Measurements from ENCODE around the gene LDHAL6A. TPM values are rescaled to one million over a fixed set of nuclear protein-coding genes. Genes with fewer than 3 reads are reported as not detected.
A peak's percentile ranks its signal among the peaks of the same experiment; 100 is the strongest.

Gene LDHAL6A
- total RNA-seq, 1 experiment from 2014 or later, result not detected

DNA sequence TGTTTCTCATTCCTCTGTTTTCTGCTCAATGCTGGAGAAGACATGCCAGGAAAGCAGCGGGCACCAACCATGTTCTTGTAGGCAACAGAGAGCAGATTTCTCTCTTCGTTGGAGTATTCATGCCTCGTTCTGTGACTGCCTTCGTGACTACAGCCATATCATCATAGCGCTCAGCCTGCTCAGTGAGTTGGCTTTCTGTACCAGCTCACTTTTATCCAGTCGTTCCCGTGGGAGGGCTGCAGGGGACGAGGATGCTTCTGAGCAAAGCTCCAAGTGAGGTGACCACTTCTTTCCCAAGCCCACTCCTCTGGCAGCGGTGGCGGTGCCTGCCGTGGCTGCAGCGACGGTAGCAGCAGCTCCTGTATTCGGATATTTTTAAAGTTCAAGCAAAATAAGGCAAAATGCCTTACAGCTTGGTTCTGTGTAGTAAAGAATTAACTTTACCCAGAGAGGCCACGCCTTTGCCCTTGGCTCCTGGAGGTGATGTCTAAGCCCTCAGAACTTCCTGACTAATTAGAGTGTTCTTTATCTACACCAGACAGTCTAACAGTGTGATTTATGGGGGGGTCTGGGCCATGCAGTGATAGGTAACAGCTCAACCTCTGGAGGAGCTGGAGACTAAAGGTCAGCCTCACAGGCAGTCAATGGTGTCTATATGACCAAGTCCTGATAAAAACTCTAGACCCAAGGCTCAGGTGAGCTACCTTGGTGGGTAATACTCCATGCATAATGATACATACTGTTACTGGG lies 35.3 kb downstream of the LDHAL6A start:
- no peak for DNase-seq (ENCODE audit: low spot score)

DNA sequence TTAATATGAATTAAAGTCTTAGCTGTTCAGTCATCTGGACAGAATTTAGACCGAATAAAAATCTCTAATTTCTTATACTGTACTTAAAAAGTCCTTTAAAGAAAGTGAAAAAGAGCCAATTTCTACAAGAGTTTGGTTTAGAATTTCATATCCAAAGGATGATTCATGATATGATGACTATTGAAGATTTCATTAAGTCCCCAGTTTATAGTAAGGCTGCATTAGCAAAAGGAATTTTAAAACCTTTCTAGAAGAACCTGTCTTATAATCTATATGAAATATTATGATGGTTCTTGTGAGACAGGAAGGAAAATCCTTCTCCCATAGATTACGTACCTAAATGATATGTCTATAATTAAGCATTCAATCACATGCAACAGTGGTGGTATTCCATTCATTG lies 36.3 kb downstream of the LDHAL6A start:
- DNase-seq (ENCODE audit: low spot score), result no peak

DNA sequence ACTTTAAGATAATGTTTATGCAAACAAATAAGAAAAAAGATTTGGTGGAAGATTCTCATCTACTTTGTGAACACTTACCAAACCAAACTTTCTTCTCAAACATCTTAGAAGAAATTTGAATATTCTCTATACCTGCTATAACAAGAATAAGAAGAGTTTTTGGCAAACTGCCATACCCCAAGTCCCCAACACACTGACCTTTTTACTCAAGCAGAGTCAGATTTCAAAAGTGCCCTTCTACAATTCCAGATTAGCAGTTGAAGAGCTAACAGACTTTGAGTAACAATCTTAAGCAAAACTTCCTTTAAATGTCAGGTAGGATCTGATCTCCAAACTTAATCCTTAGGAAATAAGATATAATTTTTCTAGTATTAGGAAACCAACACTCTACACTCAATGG lies 37.2 kb downstream of the LDHAL6A start:
- DNase-seq (ENCODE audit: low spot score), result no peak

DNA sequence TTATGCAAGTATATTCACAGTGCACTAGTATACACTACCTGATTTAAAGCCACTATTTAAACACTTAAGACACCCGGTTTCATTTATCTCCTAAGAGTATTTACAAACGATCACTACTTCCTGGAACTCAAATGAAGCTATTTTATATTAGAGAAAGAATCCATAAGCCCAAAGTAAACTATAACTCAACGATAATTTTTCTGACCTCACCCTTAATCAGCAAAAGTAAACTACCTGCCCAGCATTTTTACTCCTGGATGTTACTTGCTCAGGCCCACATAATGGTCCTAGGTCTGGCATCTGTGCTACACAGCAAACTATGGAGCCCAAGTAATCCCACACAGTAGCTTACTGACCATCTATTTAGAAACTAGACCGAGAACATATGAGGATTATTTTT lies 37.7 kb downstream of the LDHAL6A start:
- no peak for DNase-seq (ENCODE audit: low spot score)

DNA sequence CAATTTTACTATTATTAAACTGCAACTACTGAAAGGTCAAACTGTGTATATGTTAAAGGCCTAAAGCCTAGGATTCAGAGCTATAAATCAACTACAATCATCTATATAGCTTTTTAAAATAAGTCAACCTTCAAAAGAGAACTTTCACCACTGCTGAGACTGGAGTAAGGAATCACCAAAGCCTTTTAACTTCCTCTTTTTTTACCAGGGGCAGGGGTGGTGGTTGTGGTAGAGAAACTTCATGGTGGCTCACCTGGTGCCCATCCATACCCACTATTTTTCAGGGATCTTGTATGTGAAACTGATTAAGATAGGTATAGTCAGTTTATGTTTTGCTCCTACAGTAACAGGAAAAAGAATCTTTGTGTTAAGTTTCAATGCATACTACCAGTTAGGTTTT lies 39.6 kb downstream of the LDHAL6A start:
- DNase-seq (ENCODE audit: low spot score), result no peak

DNA sequence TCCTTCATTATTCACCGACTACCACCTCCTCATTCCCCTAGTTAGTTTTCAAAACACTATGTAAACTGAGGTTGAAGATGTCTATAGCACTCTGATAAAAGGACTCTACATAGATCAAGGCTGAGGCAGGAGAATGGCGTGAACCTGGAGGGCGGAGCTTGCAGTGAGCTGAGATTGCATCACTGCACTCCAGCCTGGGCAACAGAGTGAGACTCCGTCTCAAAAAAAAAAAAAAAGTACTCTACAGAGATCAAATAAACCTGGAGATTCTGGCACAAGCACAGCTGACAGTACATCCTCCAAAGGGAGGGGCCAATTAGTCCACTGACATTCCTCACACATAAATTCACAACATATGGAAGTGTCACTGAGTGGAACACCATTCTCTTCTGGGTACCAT lies 40.0 kb downstream of the LDHAL6A start:
- DNase-seq (ENCODE audit: low spot score), result no peak

DNA sequence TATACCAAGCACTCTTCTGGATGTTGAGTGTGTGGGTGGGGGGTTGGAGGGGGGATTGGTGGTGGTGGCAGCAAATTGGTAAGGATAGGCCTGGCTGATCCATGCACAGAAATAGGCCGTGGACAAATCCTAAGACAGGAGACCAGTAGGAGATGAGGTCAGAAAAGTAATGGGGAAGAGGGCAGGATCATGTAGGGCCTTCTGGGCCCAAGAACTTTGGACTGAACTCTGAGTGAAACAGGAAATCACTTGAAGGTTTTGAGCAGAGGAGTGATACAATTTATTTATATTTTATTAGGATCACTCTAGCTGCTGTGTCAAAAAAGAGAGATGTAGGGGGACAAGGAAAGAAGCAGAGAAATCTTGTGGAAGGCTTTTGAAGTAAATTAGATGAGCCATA lies 42.4 kb downstream of the LDHAL6A start:
- no peak for DNase-seq (ENCODE audit: low spot score)

DNA sequence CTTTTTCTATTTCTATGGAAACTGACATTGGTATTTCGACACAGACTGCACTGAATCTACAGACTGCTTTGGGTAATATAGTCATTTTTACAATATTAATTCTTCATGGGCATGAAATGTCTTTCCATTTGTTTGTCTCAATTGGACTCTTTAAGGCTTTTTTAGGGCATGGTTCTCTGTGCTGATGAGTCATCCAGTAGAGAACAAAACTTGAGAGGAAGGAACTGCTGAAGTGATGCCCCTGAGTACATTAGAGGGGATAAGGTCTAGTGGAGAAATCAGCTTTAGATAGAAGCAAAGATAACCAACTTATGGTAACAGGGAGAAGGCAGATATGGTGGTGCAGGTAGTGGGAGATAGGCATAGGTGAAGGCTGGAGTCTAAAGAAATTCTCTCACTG lies 46.0 kb downstream of the LDHAL6A start:
- DNase-seq (ENCODE audit: low spot score), result no peak

DNA sequence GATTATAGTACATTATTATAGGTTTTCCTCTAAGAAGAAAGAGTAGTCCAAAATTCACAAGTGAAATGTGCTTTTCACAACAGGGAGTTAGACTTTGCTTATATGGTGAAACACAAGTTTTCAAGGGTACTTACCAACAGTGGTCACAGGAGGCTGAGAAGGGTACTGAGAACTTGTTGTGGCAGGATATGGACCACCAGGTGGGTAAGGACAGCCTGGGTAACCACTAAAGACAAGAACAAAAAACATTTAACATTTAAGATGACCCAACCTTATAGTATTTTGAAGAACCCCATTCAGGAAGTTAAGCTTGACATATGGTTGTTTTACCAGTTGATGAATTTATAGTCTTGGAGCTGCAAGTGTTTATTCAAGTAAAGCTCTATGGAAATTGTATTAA lies 46.7 kb downstream of the LDHAL6A start:
- DNase-seq (ENCODE audit: low spot score), result no peak

DNA sequence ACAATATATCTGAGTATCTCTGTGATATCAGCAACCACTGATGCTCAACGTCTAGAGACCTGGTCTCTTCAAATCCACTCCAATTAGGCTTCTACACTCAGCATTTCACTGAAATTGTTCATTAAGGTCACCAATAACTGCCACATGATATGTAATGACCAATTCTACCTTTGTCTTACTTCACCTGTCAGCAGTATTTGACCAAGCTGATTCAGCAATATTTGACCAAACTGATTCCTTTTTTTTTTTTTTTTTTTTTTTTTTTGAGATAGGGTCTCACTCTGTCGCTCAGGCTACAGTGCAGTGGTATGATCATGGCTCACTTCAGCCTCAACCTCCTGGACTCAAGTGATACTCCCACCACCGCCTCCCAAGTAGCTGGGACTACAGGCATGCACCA lies 65.5 kb downstream of the LDHAL6A start:
- DNase-seq (ENCODE audit: low spot score), result no peak

DNA sequence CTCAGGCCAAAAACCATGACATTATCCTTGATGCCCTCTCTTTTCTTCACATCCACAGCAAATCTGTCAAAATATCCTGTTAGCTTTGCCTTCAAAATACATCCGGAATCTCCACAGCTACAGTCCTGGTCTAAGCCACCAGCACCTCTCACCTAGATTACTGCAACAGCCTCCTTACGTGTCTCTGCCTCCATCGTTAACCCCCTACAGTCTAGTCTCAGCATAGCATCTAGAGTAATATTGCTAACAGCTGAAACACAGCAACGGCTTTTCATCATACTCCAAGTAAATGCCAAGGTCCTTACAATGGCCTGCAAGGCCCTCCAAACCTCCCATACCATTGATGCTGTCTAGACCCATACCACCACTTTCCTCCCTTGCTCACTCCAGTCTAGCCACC lies 66.7 kb downstream of the LDHAL6A start:
- DNase-seq (ENCODE audit: low spot score), result peak; percentile 34

DNA sequence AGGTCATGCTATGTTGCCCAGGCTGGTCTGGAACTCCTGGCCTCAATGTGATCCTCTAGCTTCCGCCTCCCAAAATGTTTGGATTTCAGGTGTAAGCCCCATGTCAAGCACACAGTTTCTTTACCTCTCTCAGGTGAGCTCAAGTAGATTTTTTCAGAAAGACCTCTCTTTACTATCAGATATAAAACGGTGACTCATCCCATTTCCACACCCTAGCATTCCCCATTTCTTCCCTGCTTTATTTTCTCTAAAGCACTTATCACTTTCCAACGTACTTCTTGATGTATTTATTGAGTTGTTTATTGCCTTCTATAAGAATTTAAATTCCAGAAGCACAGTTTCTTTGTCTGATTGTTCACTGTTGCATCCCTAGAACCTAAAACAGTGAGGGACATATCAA lies 67.4 kb downstream of the LDHAL6A start:
- no peak for DNase-seq (ENCODE audit: low spot score)

DNA sequence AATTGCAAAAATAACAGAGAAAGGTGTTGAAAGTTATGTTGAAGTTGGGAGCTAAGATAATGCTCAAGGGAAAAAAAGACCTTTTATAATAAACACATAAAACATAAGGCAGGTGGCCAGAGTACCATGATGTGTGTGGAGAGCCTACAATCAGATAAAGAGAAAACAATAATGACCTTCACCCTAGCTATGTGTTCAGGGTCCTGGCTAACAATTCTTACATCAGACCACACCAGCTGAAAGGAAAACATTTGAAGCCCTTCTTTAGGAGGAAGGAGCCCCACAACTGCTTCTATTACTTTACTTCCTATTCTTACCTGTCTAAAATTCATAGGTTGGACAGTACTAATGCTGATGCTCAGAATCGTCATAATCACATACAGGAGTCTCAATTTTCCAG lies 68.6 kb downstream of the LDHAL6A start:
- no peak for DNase-seq (ENCODE audit: low spot score)

DNA sequence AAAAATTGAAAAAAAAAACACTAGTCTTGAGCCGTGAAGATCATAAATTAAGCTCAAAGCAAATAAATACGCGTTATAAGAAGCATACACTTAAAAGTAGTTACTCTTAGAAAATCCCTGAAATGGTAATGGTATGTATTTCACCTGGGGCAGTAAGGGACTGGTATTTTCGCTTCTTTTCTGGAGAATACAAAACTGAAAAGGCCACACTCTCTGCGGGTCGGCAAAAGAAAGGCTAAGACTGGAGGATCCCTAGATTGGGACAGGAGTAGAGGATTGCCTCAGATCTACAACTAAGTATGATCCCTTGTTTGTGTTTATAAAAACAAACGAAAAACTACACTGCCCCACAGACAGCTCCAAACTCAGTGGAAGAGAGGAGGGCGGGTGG lies 70.5 kb downstream of the LDHAL6A start:
- no peak for DNase-seq (ENCODE audit: low spot score)

DNA sequence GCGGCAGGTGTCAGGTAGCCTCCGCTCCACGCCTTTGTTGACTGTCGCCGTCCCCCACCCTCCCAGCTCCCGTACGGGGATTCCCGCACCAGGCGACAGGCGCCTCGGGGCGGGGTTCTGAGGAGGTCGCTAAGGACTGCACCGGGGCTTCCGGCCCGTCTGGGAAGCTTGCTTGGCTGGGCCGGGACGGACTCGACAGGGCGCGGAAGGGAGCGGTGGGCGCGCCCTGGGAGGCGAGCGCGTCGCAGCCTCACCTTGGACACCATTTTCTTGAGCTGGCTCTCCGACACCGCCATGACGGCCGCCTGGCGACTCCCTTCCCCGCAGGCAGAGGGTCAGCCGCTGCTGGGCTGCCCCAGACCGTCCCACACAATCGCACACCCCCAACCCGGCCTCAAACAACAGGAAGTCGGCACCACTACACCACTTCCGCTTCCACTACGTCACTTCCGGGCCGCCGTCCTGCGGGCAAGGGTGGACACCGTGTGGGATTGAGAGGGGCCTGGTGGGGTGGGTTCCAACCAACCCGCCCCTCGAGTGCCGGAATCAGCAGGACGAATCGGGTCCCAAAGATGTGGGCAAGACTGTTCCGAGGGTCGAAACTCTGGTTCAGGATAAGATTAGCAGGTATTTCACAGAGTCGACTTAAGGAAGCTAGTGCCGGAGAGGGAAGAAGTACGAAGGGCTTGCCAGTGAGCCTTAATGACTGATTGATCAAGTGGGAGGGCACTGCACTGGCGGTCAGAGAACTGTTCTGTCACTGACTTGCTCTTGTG lies 71.1 kb downstream of the LDHAL6A start, which contains the start of gene TSG101:
TSS of gene TSG101 (minus strand) at position 422 of the 776 bp plus-strand sequence. CDS start at position 296, 126 bp downstream.
- peak; percentile 96 for DNase-seq (ENCODE audit: low spot score)

DNA sequence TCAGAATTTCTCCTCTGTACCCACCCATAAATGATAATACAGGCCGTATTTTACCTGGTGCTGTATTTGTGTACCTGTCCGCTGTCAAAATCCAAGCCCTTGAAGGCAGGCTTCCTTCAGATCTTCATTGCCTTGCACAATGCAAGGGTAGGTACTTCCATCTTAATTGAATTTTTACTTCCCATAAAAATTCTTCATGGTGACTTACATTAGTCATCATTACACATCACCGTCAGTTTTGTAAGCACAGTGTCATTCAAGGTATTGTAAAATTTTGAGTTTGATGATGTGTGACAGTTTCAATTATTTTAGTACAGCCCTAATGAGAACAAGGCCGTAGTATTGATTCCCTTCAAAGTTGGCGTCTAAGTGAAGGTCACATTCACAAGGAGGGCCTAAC lies 71.9 kb downstream of the LDHAL6A start:
- DNase-seq (ENCODE audit: low spot score), result peak; percentile 8

Other genes starting within 250 kb of the LDHAL6A start
- not detected in 2 replicates for gene SAA4, start 219.1 kb upstream of the LDHAL6A start, total RNA-seq (2014; rRNA removed; shearing (Covaris generic))
- not detected in 2 replicates for gene SAA2, start 207.2 kb upstream of the LDHAL6A start, total RNA-seq (2014; rRNA removed; shearing (Covaris generic))
- not detected in 2 replicates for gene SAA1, start 189.6 kb upstream of the LDHAL6A start, total RNA-seq (2014; rRNA removed; shearing (Covaris generic))
- gene HPS5, start 133.7 kb upstream of the LDHAL6A start, total RNA-seq (2014; rRNA removed; shearing (Covaris generic)), result 22.5 and 28.8 TPM in 2 replicates
- gene GTF2H1, start 133.3 kb upstream of the LDHAL6A start, total RNA-seq (2014; rRNA removed; shearing (Covaris generic)), result 80.5 and 83.3 TPM in 2 replicates
- 1,258 and 1,608 TPM in 2 replicates for gene LDHA, start 61.3 kb upstream of the LDHAL6A start, total RNA-seq (2014; rRNA removed; shearing (Covaris generic))
- gene LDHC, start 43.5 kb upstream of the LDHAL6A start, total RNA-seq (2014; rRNA removed; shearing (Covaris generic)), result not detected in 2 replicates
- 125 and 144 TPM in 2 replicates for gene TSG101, start 71.1 kb downstream of the LDHAL6A start, total RNA-seq (2014; rRNA removed; shearing (Covaris generic))
- gene UEVLD, start 132.9 kb downstream of the LDHAL6A start, total RNA-seq (2014; rRNA removed; shearing (Covaris generic)), result 39.9 and 52.9 TPM in 2 replicates
- gene MISFA, start 143.9 kb downstream of the LDHAL6A start, total RNA-seq (2014; rRNA removed; shearing (Covaris generic)), result 2.8 and 4.3 TPM in 2 replicates
- gene SPTY2D1, start 178.5 kb downstream of the LDHAL6A start, total RNA-seq (2014; rRNA removed; shearing (Covaris generic)), result 15.3 and 24.5 TPM in 2 replicates
- gene TMEM86A, start 242.9 kb downstream of the LDHAL6A start, total RNA-seq (2014; rRNA removed; shearing (Covaris generic)), result 3.5 and 3.8 TPM in 2 replicates